Astrocyte of the spinal cord (primary cell): ENCODE results near the gene BTBD8.

Experiments
- DNase-seq: peaks from one replicate; pipeline ENCODE4 v3.0.0; 2011; ENCODE audit warnings: low read depth, low spot score
- H3K4me3 ChIP-seq: 2 replicates; pipeline ENCODE4 v1.5.1; 2011; ENCODE audit warnings: low read depth, mild to moderate bottlenecking, low read length, moderate library complexity
- in situ Hi-C: cut with HindIII; loops from 2 replicates; pipeline ENCODE4 v1.10.0; 2017; ENCODE audit warnings: low sequenced_read_pairs
- TF ChIP-seq, protein P1 (sequence below): IDR thresholded peaks from 2 replicates; pipeline ENCODE4 v1.5.1; 2012; ENCODE audit warnings: low read depth, mild to moderate bottlenecking, low read length, inconsistent platforms

Gene BTBD8

DNA sequence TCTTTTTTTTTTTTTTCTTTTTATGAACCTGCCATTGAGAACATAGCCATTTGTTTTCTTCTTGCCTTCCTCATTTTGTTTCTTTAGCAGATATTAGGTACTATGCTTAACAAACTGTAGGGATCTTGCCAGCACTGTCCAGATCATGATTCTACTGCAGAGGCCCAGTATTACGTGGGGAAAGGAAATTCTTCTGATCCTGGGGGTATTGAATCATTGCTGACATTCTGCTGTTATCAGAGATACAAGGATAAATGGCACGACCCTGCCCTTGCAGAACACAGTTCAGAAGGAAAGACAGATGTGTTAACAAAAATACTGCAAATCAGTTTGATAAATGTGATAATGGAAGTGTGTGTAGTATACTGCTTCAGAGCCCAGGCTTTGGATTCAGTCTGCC is 56.2 kb downstream of the BTBD8 start:
- no peak overlapping the region for H3K4me3 ChIP-seq
- in situ Hi-C loops: no loop called here
- DNase-seq: no peak
- TF ChIP-seq, protein P1, sequence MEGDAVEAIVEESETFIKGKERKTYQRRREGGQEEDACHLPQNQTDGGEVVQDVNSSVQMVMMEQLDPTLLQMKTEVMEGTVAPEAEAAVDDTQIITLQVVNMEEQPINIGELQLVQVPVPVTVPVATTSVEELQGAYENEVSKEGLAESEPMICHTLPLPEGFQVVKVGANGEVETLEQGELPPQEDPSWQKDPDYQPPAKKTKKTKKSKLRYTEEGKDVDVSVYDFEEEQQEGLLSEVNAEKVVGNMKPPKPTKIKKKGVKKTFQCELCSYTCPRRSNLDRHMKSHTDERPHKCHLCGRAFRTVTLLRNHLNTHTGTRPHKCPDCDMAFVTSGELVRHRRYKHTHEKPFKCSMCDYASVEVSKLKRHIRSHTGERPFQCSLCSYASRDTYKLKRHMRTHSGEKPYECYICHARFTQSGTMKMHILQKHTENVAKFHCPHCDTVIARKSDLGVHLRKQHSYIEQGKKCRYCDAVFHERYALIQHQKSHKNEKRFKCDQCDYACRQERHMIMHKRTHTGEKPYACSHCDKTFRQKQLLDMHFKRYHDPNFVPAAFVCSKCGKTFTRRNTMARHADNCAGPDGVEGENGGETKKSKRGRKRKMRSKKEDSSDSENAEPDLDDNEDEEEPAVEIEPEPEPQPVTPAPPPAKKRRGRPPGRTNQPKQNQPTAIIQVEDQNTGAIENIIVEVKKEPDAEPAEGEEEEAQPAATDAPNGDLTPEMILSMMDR: no peak

DNA sequence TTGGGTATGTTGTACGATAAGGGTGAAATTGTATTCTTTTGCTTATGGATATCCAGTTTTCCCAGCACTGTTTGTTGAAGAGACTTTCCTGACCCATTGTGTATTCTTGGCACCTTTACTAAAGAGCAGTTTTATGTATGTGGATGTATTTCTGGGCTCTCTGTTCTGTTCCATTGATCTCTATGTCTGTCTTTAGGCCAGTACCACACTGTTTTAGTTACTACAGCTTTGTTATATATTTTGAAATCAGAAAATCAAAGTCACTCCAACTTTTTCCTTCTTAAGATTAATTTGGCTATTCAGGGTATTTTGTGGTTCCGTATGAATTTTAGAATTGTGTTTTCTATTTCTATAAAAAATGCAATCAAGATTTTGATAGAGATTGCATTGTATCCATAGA is 74.8 kb downstream of the BTBD8 start:
- DNase-seq: no peak
- in situ Hi-C loops: no loop called here
- TF ChIP-seq, protein P1: no peak
- H3K4me3 ChIP-seq: no peak overlapping the region

DNA sequence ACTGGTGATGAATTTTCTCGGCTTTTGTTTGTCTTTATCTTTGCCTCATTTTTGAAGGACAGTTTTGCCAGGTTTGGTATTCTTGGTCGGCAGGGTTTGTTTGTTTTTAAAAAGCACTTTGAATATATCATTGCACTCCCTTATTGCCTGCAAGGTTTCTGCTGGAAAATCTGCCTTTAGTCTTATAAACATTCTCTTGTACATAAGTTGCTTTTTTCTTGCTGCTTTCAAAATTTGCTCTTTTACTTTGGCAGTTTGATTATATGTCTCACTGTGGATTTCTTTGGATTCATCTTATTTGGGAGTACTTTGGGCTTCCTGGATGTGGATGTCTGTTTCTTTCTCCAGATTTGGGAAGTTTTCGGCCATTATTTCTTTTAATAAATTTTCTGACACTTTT is 79.4 kb downstream of the BTBD8 start:
- in situ Hi-C loops: no loop called here
- H3K4me3 ChIP-seq: no peak overlapping the region
- DNase-seq: no peak
- TF ChIP-seq, protein P1: no peak

DNA sequence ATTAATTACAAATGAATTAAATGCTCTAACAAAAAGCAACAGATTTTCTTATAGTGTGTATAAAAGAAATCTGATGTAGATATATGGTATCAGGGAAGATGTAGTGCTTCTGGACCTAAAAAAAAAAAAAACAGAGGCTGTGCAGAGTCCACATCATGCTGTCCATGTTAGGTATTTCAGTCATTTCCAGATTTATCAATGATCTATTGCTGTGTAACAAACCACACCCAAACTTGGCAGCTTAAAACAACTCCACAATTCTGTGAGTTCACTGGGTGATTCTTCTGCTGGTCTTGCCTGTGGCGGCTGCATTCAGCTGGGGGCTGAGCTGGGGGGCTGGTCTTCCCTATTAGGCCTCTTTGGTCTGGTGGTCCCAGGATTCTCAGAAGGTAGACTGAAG is 85.2 kb downstream of the BTBD8 start:
- DNase-seq: no peak
- TF ChIP-seq, protein P1: no peak
- in situ Hi-C loops: no loop called here
- H3K4me3 ChIP-seq: no peak overlapping the region

DNA sequence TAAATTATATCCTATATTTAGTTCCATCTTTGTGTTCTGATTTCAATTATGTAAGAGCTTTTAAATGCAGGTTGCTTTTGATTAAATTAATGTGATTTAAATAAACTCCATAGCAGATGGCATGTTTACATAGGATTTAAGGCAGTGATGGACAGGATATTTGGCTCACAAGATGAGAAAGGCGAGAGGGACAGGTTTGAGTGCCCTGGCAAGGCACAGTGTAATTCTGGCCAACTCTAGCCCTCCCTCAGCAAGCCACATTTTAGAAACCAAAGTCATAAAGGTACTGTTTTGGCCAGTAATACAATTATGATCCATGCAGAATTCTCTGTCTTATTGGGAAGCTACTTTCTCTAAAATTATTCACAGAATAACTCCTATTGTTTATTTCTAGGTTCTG is 87.0 kb downstream of the BTBD8 start:
- in situ Hi-C loops: no loop called here
- TF ChIP-seq, protein P1: no peak
- no peak for DNase-seq
- H3K4me3 ChIP-seq: no peak overlapping the region

DNA sequence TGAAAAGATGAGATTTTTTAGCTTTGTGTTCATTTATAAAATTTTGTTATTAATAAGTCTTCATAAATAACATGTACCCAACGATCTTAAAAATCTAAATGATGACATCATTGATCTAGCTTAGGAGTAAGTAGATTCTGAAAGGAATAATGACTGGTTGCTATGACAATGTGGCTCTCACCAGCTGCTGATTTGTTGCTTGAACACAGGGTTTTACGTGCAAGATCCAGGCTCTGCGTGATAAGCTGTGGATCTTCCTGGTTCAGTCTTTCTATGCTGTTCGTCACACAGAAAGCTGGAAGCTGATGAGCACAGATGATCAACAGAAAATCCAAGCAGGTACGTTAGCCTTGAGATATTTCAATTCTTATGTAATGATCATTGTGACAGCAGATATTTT is 88.5 kb downstream of the BTBD8 start:
- DNase-seq: no peak
- in situ Hi-C loops: no loop called here
- H3K4me3 ChIP-seq: no peak overlapping the region
- TF ChIP-seq, protein P1: no peak
